GM06990 (cell line): Measurements from ENCODE around the gene BRD3.
"Not testable (repeated sequence)": the region's sequence is repeated elsewhere in the genome, so short reads cannot be mapped to it uniquely, and the experiment has no call there.

Experiments used
- DNase-seq: peaks from one replicate; pipeline ENCODE4 v3.0.0-alpha.2; 2011; ENCODE audit not compliant: insufficient read length; ENCODE audit errors: extremely low read depth
- H3K27me3 ChIP-seq: replicated peaks from 2 replicates; pipeline ENCODE4 v1.6.0; 2011; ENCODE audit warnings: low read length; ENCODE audit not compliant: control insufficient read depth, insufficient read depth
- H3K36me3 ChIP-seq: 2 replicates; pipeline ENCODE4 v1.5.1; 2011; ENCODE audit warnings: low read length; ENCODE audit not compliant: control insufficient read depth, insufficient read depth
- H3K4me3 ChIP-seq: replicated peaks from 2 replicates; pipeline ENCODE4 v1.5.1; 2011; ENCODE audit warnings: low read depth, mild to moderate bottlenecking, control low read depth, low read length
- TF ChIP-seq, protein P1 (sequence below): IDR thresholded peaks from 2 replicates; pipeline ENCODE4 v1.5.1; 2011; ENCODE audit warnings: low read length, control low read depth, mild to moderate bottlenecking, inconsistent platforms; ENCODE audit not compliant: insufficient read depth, poor library complexity, severe bottlenecking

The BRD3 gene

GRCh38 chr9:134076644-134077043 is 8.8 kb upstream of the BRD3 start:
- TF ChIP-seq, protein P1, sequence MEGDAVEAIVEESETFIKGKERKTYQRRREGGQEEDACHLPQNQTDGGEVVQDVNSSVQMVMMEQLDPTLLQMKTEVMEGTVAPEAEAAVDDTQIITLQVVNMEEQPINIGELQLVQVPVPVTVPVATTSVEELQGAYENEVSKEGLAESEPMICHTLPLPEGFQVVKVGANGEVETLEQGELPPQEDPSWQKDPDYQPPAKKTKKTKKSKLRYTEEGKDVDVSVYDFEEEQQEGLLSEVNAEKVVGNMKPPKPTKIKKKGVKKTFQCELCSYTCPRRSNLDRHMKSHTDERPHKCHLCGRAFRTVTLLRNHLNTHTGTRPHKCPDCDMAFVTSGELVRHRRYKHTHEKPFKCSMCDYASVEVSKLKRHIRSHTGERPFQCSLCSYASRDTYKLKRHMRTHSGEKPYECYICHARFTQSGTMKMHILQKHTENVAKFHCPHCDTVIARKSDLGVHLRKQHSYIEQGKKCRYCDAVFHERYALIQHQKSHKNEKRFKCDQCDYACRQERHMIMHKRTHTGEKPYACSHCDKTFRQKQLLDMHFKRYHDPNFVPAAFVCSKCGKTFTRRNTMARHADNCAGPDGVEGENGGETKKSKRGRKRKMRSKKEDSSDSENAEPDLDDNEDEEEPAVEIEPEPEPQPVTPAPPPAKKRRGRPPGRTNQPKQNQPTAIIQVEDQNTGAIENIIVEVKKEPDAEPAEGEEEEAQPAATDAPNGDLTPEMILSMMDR: no peak
- no peaks in the 10 kb centered on the region; the same call in 1 of the 2 replicates for H3K27me3 ChIP-seq
- H3K36me3 ChIP-seq: no peaks in the 10 kb centered on the region
- H3K4me3 ChIP-seq: no peak overlapping the region
- DNase-seq: no peak

- H3K4me3 ChIP-seq, DNase-seq, H3K36me3 ChIP-seq, H3K27me3 ChIP-seq: not testable (repeated sequence)
Measured at GRCh38 chr9:134075689-134076088, 7.9 kb upstream of the BRD3 start.

- TF ChIP-seq, protein P1: no peak
- no peak for DNase-seq
- H3K4me3 ChIP-seq: no peak overlapping the region
- H3K27me3 ChIP-seq: peaks cover 2% of the 10 kb centered on the region; the same call in 1 of the 2 replicates
- no peaks in the 10 kb centered on the region for H3K36me3 ChIP-seq
Measured at GRCh38 chr9:134073500-134073899, 5.7 kb upstream of the BRD3 start.

- not testable (repeated sequence) for DNase-seq, H3K36me3 ChIP-seq, H3K4me3 ChIP-seq, H3K27me3 ChIP-seq
Measured at GRCh38 chr9:134072683-134073082, 4.9 kb upstream of the BRD3 start.

DNA sequence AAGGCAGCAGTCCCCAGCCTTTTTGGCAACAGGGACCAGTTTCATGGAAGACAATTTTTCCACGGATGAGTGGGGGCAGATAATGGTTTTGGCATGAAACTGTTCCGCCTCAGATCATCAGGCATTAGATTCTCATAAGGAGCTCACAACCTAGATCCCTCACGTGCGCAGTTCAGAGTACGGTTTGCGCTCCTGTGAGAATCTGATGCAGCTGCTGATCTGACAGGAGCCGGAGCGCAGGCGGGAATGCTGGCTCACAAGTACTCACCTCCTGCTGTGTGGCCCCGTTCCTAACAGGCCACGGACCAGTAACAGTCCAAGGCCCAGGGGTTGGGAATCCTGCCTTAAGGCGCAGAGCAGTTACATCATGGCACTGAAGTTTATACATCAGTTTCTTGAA is 3.3 kb upstream of the BRD3 start:
- Histone ChIP-seq H3K4me3 (no peak overlapping the region), H3K36me3 (no peaks in the 10 kb centered on the region), H3K27me3 (peaks cover 2% of the 10 kb centered on the region; the same call in 1 of the 2 replicates)
- DNase-seq: no peak
- TF ChIP-seq, protein P1: no peak

DNA sequence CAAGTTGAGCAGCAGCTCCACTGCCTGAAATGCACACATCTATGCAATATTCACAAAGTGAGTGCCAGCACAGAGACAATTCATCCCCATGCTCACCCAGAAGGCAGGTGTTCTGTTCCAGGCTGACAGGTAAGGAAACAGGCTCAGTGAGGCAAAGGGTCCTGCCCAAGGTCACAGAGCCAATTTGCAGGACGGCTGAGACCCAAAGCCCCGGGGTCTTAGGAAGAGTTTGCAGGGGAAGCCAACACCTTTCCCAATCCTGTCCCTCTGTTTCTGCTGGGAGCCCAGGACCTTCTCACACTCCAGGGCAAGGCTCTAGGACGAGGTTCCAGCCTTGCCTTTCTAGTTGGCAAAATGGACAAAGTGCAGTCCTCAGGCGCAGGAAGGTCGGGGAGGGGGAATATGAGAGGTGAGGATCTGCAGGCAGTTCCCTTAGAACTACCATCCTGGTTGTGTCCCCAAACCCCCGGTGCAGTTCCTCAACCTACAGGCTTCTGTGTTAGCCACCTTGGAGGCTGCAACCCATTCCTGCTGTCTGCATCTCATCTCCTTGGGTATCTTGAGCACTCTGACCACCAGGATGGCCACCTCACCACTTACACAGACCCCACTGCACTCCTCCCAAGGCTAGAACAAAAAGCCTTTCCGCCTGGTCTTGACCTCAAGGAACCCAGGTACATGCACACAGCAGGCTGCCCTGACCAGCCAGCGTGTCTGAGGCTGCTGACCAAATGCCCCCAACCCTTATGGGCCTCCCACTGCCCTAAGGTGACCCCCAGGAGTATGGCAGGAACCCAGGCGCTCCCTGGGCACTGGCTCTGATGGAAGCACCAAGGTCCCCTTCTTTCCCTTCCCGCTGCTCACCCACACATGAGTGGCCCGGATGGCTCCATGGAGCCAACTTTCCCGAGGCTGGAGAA is 1.9 kb upstream of the BRD3 start:
- TF ChIP-seq, protein P1: no peak
- DNase-seq: no peak
- Histone ChIP-seq H3K4me3 (no peak overlapping the region), H3K27me3 (peaks cover 2% of the 10 kb centered on the region; the same call in 1 of the 2 replicates), H3K36me3 (no peaks in the 10 kb centered on the region)
